Fibroblast of lung (primary cell): ENCODE measurements around the gene RNF38. TPM values are rescaled to one million over a fixed set of nuclear protein-coding genes. Genes with fewer than 3 reads are reported as not detected.
"Not testable (repeated sequence)": the region's sequence is repeated elsewhere in the genome, so short reads cannot be mapped to it uniquely, and the experiment has no call there.

Experiments used
- DNase-seq, 2 donors: peaks; one replicate each; pipeline versions ENCODE4 v3.0.0 to v3.0.0-alpha.2; 2010; ENCODE audit warnings: low read depth in 2 of 2
- H2AFZ ChIP-seq: 2 replicates; pipeline ENCODE4 v1.5.1; 2012; ENCODE audit warnings: low read length, control low read depth, inconsistent platforms
- H3K27ac ChIP-seq: 2 replicates; pipeline ENCODE4 v1.5.1; 2011; ENCODE audit warnings: low read length, control low read depth; ENCODE audit not compliant: insufficient read depth
- H3K27me3 ChIP-seq: 2 replicates; pipeline ENCODE4 v1.5.1; 2011; ENCODE audit warnings: mild to moderate bottlenecking, low read length; ENCODE audit not compliant: control insufficient read depth, insufficient read depth
- H3K36me3 ChIP-seq: 2 replicates; pipeline ENCODE4 v1.5.1; 2011; ENCODE audit warnings: low read length; ENCODE audit not compliant: control insufficient read depth, insufficient read depth
- H3K4me1 ChIP-seq: 2 replicates; pipeline ENCODE4 v1.5.1; 2011; ENCODE audit warnings: low read length; ENCODE audit not compliant: control insufficient read depth, insufficient read depth; ENCODE audit errors: extremely low read depth
- H3K4me2 ChIP-seq: 2 replicates; pipeline ENCODE4 v1.5.1; 2011; ENCODE audit warnings: low read length, control low read depth; ENCODE audit not compliant: insufficient read depth; ENCODE audit errors: extremely low read depth
- H3K4me3 ChIP-seq, 4 experiments: fragments of 200-600 bp in 1 of 4; sonication (generic) in 1 of 4; replicated peaks in 1 of 4; 2 replicates each; pipeline ENCODE4 v1.5.1; 2011 to 2016; ENCODE audit warnings: low read length in 4 of 4, low read depth in 3 of 4, mild to moderate bottlenecking in 3 of 4, control low read depth in 2 of 4, inconsistent platforms in 1 of 4, mixed read lengths in 1 of 4; ENCODE audit not compliant: insufficient read depth in 1 of 4; ENCODE audit errors: control extremely low read depth in 1 of 4
- H3K79me2 ChIP-seq: 2 replicates; pipeline ENCODE4 v1.5.1; 2012; ENCODE audit warnings: mild to moderate bottlenecking, low read length, inconsistent platforms; ENCODE audit not compliant: control insufficient read depth, insufficient read depth
- H3K9ac ChIP-seq: 2 replicates; pipeline ENCODE4 v1.5.1; 2011; ENCODE audit warnings: mild to moderate bottlenecking, low read length, control low read depth; ENCODE audit not compliant: insufficient read depth
- H3K9me3 ChIP-seq: 2 replicates; pipeline ENCODE4 v1.5.1; 2012; ENCODE audit warnings: low read depth, low read length; ENCODE audit not compliant: control insufficient read depth, insufficient read depth
- H4K20me1 ChIP-seq: 2 replicates; pipeline ENCODE4 v1.5.1; 2011; ENCODE audit warnings: low read length; ENCODE audit not compliant: control insufficient read depth, insufficient read depth; ENCODE audit errors: extremely low read depth
- CTCF ChIP-seq, 2 donors: IDR thresholded peaks in 1 of 2; conservative IDR thresholded peaks in 1 of 2; 1 replicate in 1 of 2; 2 replicates in 1 of 2; pipeline ENCODE4 v1.5.1; 2011 to 2012; ENCODE audit warnings: low read length in 2 of 2, control low read depth in 1 of 2, inconsistent platforms in 1 of 2, low read depth in 1 of 2, mild to moderate bottlenecking in 1 of 2
- EZH2 ChIP-seq: IDR thresholded peaks from 2 replicates; pipeline ENCODE4 v1.5.1; 2012; ENCODE audit warnings: low read length, control low read depth, mild to moderate bottlenecking; ENCODE audit errors: missing control alignments
- polyA plus RNA-seq, 2 donors: library from polyadenylated mRNA; depleted of rRNA in 1 of 2; stranded (reverse) in 1 of 2; unstranded in 1 of 2; fragments of >200 nt; gene quantifications; 2 replicates each; pipeline ENCODE4 v1.2.1, GENCODE V29; 2011 to 2012; ENCODE audit warnings: missing spikeins in 1 of 2
- total RNA-seq: library from RNA; depleted of rRNA; stranded (reverse); fragments of >200 nt; gene quantifications from 2 replicates; pipeline ENCODE4 v1.2.1, GENCODE V29; 2014

Gene RNF38
- total and polyA plus RNA-seq, 2 donors (not counting 1 experiment from before 2014, with no cell fraction given): 8.9 to 18.8 TPM

DNA sequence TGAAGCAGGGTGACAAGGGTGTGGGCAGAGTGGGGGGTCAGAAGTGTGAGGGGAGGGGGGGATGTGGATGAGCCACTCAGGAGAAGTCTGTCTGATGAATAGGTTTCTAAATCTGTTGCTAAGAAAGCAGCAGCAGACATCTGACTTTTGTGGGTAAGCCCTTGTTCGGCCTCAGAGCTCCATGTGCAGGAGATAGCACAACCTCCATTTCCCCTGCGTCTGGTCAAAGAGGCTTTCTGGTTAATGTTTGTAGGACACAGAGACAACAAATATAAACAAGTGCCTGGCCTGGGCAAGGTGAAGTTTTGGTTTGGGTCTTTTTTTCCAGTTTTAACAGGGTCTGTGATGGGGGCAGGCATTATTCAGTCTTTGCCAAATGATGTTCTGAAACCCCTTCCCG, 84.8 kb downstream of the RNF38 start:
- H3K27ac ChIP-seq: no peak overlapping the region
- no peak overlapping the region for H3K4me3 ChIP-seq
- no peaks in the 10 kb centered on the region for H3K27me3 ChIP-seq
- no peaks in the 10 kb centered on the region for H3K79me2 ChIP-seq
- no peak overlapping the region for H2AFZ ChIP-seq
- H4K20me1 ChIP-seq: no peaks in the 10 kb centered on the region
- TF ChIP-seq CTCF (conservative IDR thresholded peaks at IDR 0.05 in 1 of 2, IDR thresholded peaks at IDR 0.05 in 1 of 2; ENCODE audit: low read depth in 1 of 2, low read length in 2 of 2) (no peak), EZH2 (no peak)
- no peak overlapping the region for H3K9ac ChIP-seq
- no peaks in the 10 kb centered on the region for H3K9me3 ChIP-seq
- H3K36me3 ChIP-seq: no peaks in the 10 kb centered on the region
- no peak overlapping the region for H3K4me2 ChIP-seq
- no peak for DNase-seq
- H3K4me1 ChIP-seq: no peaks in the 10 kb centered on the region

- Histone ChIP-seq H3K36me3 (no peaks in the 10 kb centered on the region), H3K4me1 (no peaks in the 10 kb centered on the region), H4K20me1 (no peaks in the 10 kb centered on the region), H3K27me3 (no peaks in the 10 kb centered on the region), H3K4me3 (no peak overlapping the region), H2AFZ (no peak overlapping the region), H3K79me2 (no peaks in the 10 kb centered on the region), H3K9me3 (no peaks in the 10 kb centered on the region), H3K9ac (no peak overlapping the region), H3K4me2 (no peak overlapping the region), H3K27ac (no peak overlapping the region)
- DNase-seq: no peak
- TF ChIP-seq EZH2 (no peak), CTCF (conservative IDR thresholded peaks at IDR 0.05 in 1 of 2, IDR thresholded peaks at IDR 0.05 in 1 of 2; ENCODE audit: low read depth in 1 of 2, low read length in 2 of 2) (no peak)
Measured at GRCh38 chr9:36314740-36315139, 85.3 kb downstream of the RNF38 start.

GRCh38 chr9:36306471-36307306, 93.4 kb downstream of the RNF38 start:
- no peaks in the 10 kb centered on the region for H3K36me3 ChIP-seq
- H3K79me2 ChIP-seq: no peaks in the 10 kb centered on the region
- H3K27ac ChIP-seq: no peak overlapping the region
- no peak overlapping the region for H3K4me2 ChIP-seq
- no peaks in the 10 kb centered on the region for H4K20me1 ChIP-seq
- DNase-seq: peak; percentile 29 to 32
- no peaks in the 10 kb centered on the region for H3K9me3 ChIP-seq
- no peak overlapping the region for H3K9ac ChIP-seq
- TF ChIP-seq EZH2 (no peak), CTCF (conservative IDR thresholded peaks at IDR 0.05 in 1 of 2, IDR thresholded peaks at IDR 0.05 in 1 of 2; ENCODE audit: low read depth in 1 of 2, low read length in 2 of 2) (no peak)
- H3K27me3 ChIP-seq: no peaks in the 10 kb centered on the region
- no peaks in the 10 kb centered on the region for H3K4me1 ChIP-seq
- no peak overlapping the region for H2AFZ ChIP-seq
- no peak overlapping the region for H3K4me3 ChIP-seq

DNA sequence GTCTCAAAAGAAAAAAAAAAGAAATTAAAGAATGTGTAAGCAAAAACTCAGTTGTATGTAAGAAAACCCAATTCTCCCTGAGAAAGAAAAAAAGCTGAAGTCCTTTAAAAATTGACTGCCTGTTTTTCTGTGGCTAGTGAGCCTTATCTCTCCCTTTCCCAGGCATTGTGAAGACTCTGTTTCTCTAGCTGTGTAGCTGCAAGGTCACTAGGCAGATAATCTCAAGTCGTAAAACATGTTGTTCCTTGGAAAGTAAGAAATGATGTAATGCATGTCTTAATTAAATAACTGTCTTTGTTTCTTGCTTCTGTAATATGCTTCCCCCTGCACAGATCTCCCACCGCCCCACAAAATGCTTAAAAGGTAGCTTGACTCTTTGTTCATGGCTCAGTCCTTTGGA, 95.7 kb downstream of the RNF38 start:
- H3K27ac ChIP-seq, H3K9me3 ChIP-seq, H2AFZ ChIP-seq, H3K27me3 ChIP-seq, H3K79me2 ChIP-seq, H3K4me2 ChIP-seq, H3K9ac ChIP-seq, H4K20me1 ChIP-seq, H3K4me3 ChIP-seq, H3K4me1 ChIP-seq, DNase-seq, H3K36me3 ChIP-seq: not testable (repeated sequence)
